Measurements from ENCODE around the gene TNS1. TPM values are rescaled to one million over a fixed set of nuclear protein-coding genes. Genes with fewer than 3 reads are reported as not detected.

The TNS1 gene
- polyA plus RNA-seq, 1 experiment: 19.7 TPM

DNA sequence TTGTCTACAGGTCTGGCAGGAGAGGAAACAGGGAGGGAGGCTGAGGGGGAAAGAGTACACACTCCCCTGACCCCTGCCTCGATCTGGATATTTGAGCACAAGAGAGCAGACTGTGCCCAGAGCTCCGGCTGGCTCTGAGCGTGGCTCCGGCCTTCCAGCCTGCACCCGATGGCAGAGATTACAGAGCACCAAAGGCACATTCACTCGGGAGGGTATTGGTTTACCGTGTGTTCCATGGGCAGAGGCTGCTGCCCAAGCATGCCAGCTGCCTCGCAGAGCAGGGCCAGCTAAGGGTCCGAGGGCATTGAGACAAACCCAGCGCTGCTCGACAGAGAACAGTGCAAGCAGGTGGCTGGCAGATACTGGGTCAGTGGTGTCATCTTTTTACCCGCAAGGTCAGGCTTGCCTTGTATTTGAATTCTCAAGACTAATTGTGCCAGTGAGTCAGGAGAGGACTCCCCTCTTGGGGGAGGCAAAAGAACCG, 132.2 kb downstream of the TNS1 start:
- POLR2A ChIA-PET: no interaction called here
- TF ChIP-seq, protein P1, sequence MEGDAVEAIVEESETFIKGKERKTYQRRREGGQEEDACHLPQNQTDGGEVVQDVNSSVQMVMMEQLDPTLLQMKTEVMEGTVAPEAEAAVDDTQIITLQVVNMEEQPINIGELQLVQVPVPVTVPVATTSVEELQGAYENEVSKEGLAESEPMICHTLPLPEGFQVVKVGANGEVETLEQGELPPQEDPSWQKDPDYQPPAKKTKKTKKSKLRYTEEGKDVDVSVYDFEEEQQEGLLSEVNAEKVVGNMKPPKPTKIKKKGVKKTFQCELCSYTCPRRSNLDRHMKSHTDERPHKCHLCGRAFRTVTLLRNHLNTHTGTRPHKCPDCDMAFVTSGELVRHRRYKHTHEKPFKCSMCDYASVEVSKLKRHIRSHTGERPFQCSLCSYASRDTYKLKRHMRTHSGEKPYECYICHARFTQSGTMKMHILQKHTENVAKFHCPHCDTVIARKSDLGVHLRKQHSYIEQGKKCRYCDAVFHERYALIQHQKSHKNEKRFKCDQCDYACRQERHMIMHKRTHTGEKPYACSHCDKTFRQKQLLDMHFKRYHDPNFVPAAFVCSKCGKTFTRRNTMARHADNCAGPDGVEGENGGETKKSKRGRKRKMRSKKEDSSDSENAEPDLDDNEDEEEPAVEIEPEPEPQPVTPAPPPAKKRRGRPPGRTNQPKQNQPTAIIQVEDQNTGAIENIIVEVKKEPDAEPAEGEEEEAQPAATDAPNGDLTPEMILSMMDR (IDR thresholded peaks at IDR 0.05; ENCODE audit: low read depth, low read length): no peak
- Histone ChIP-seq H3K4me3 (ENCODE audit: low read depth, low read length) (no peak overlapping the region), H3K27me3 (ENCODE audit: control insufficient read depth, insufficient read depth, low read length) (no peaks in the 10 kb centered on the region), H3K9me3 (ENCODE audit: control insufficient read depth, insufficient read depth, low read length) (no peaks in the 10 kb centered on the region), H3K27ac (ENCODE audit: low read depth, low read length) (no peak overlapping the region)
- CTCF ChIA-PET: interaction anchor here (0.6 to 3.6 kb wide), 5 partner anchors 16 to 115 kb away, joined by 3 to 14 read pairs (median 3); no protein-coding TSS in a partner anchor
- no peak for DNase-seq (ENCODE audit: low read depth, low spot score)

DNA sequence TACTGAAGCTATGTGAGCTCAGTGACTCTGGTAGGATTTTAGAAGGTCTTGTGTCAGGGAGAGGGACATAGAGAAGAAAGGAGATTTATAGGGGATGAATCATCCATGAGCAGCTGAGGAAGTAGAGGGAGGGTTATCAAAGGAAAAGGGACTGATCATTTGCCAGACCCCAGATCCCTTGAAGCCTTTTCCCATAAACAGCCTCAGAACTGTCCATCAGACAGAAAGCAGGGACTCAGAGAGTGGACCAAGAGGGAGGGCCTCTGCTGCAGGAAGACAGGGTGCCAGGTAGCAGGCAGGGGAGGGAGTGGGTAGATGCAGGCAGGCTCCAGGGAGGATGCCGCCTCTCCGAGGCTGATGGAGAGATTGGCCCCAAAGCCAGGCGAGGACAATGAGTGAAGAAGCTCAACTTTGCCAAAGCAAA, 133.9 kb downstream of the TNS1 start:
- TF ChIP-seq, protein P1 (IDR thresholded peaks at IDR 0.05; ENCODE audit: low read depth, low read length): no peak
- Histone ChIP-seq H3K9me3 (ENCODE audit: control insufficient read depth, insufficient read depth, low read length) (no peaks in the 10 kb centered on the region), H3K27me3 (ENCODE audit: control insufficient read depth, insufficient read depth, low read length) (no peaks in the 10 kb centered on the region), H3K4me3 (ENCODE audit: low read depth, low read length) (no peak overlapping the region), H3K27ac (ENCODE audit: low read depth, low read length) (no peak overlapping the region)
- no peak for DNase-seq (ENCODE audit: low read depth, low spot score)
- POLR2A ChIA-PET: no interaction called here
- CTCF ChIA-PET: interaction anchor here (0.9 to 3.6 kb wide), 4 partner anchors 18 to 83 kb away, joined by 3 to 14 read pairs (median 6); no protein-coding TSS in a partner anchor

DNA sequence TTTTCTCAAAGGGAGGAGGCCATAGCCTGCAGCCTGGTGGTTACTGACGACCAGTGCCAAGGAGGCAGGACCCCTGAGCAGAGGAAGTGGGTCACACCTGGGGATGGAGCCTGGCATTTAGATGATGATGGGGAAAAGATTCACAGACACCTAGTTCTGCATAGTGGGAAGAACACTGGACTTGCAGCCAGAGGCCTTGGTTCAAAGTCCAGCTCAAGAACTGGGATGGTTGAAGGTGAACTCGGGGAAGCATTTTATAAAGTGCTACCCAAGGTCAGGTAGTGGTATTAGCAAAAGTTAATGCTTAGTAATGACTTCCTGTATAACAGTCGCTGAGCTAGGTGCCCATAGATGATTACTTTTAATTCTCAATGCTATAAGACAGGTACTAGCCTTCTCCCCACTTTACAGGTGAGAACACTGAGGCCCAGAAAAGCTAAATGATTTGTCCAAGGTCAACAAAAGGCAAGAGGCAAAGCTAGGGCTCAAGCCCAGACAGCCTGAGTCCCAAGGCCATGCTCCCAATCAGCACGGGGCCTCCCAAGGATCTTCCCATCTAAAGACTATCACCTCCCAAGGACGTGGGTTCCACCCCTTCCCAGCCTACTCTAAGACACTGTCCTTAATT, 134.4 kb downstream of the TNS1 start:
- ChIA-PET CTCF (interaction anchor here (0.9 to 3.6 kb wide), 3 partner anchors 18 to 83 kb away, joined by 3 to 14 read pairs (median 9); no protein-coding TSS in a partner anchor), POLR2A (interaction anchor here (0.8 kb wide), 1 partner anchor 83 kb away, joined by 3 read pairs; no protein-coding TSS in a partner anchor)
- no peaks in the 10 kb centered on the region for H3K27me3 ChIP-seq (ENCODE audit: control insufficient read depth, insufficient read depth, low read length)
- H3K9me3 ChIP-seq (ENCODE audit: control insufficient read depth, insufficient read depth, low read length): no peaks in the 10 kb centered on the region
- no peak overlapping the region for H3K27ac ChIP-seq (ENCODE audit: low read depth, low read length)
- TF ChIP-seq, protein P1 (IDR thresholded peaks at IDR 0.05; ENCODE audit: low read depth, low read length): no peak
- no peak overlapping the region for H3K4me3 ChIP-seq (ENCODE audit: low read depth, low read length)
- no peak for DNase-seq (ENCODE audit: low read depth, low spot score)

DNA sequence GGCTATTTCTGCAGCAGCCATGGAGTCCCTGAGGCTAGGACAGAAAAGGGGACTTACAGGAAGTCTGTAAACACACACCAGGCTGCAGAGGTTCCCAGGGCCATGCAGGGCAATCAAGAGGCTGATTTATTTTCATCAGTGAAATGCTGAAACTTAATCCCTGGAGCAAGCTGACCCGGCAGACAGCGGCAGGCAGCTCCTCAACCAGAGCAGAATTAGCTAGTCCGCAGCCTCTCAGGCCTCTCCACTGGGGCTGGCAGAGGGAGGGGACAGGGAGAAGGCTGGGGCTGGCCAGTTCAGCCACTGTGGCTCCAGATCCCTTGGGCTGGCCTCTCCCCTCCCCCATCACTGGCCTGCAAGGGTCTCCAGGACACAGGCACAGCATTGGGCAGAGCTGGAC, 136.3 kb downstream of the TNS1 start:
- ChIA-PET POLR2A (no interaction called here), CTCF (no interaction called here)
- TF ChIP-seq, protein P1 (IDR thresholded peaks at IDR 0.05; ENCODE audit: low read depth, low read length): no peak
- H3K27ac ChIP-seq (ENCODE audit: low read depth, low read length): no peak overlapping the region
- H3K4me3 ChIP-seq (ENCODE audit: low read depth, low read length): no peak overlapping the region
- H3K27me3 ChIP-seq (ENCODE audit: control insufficient read depth, insufficient read depth, low read length): no peaks in the 10 kb centered on the region
- DNase-seq (ENCODE audit: low read depth, low spot score): no peak
- H3K9me3 ChIP-seq (ENCODE audit: control insufficient read depth, insufficient read depth, low read length): no peaks in the 10 kb centered on the region

DNA sequence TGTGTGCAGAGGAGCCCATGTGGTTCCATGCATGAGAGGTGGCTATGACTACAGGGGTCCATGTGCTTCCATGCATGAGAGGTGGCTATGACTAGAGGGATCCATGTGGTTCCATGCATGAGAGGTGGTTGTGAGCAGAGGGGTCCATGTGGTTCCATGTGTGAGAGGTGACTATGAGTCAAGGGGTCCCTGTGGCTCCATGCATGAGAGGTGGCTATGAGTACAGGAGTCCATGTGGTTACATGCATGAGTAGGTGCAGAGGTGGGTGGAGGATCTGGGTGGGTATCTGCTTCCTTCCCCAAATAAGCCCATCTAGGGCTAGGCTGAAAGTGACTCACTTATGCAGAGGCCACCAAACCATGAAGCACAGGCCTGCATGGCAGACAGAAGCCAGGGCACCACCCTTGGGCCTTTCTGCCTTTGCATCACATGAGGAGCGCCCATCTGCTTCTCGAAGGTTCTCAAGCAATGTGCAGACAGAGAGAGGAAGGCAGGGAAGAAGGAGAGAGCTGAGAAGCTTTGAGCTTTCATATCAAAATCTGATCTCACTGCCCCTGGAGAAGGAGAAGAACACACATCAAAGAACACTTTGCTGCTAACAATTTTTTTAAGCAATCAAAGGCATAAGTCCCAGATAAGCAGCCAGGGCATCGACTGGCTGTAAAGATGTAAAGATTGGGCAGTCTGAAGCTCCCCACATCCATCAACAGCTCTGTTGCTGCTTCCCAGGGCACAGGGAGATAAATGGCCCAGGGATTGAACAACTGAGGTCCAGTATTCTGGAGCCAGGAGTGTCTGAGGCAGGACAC, 137.6 kb downstream of the TNS1 start:
- Histone ChIP-seq H3K9me3 (ENCODE audit: control insufficient read depth, insufficient read depth, low read length) (no peaks in the 10 kb centered on the region), H3K27me3 (ENCODE audit: control insufficient read depth, insufficient read depth, low read length) (no peaks in the 10 kb centered on the region), H3K4me3 (ENCODE audit: low read depth, low read length) (no peak overlapping the region), H3K27ac (ENCODE audit: low read depth, low read length) (no peak overlapping the region)
- ChIA-PET POLR2A (no interaction called here), CTCF (no interaction called here)
- TF ChIP-seq, protein P1 (IDR thresholded peaks at IDR 0.05; ENCODE audit: low read depth, low read length): no peak
- DNase-seq (ENCODE audit: low read depth, low spot score): no peak

Data from AG04450 (cell line).